ENCODE results near the gene RUBCNL. TPM values are rescaled to one million over a fixed set of nuclear protein-coding genes. Genes with fewer than 3 reads are reported as not detected.

The RUBCNL gene
- total RNA-seq, 1 donor from 2014 or later: 0.80 TPM

GRCh38 chr13:46340631-46341111 lies 46.4 kb downstream of the RUBCNL start:
- Histone ChIP-seq H3K9me3 (ENCODE audit: low read depth) (no peaks in the 10 kb centered on the region), H3K36me3 (no peaks in the 10 kb centered on the region), H3K4me1 (no peaks in the 10 kb centered on the region), H3K4me3 (no peak overlapping the region), H3K9ac (no peak overlapping the region), H2AFZ (replicated peaks) (no peak overlapping the region), H3K4me2 (no peak overlapping the region), H3K27ac (no peak overlapping the region), H4K20me1 (ENCODE audit: low read depth) (no peaks in the 10 kb centered on the region), H3K27me3 (no peaks in the 10 kb centered on the region), H3F3A (ENCODE audit: low read depth) (no peaks in the 10 kb centered on the region), H3K79me2 (ENCODE audit: low read depth) (no peaks in the 10 kb centered on the region)
- no peak overlapping the region for H3K4me3 Mint-ChIP-seq
- H3K27ac Mint-ChIP-seq: no peak overlapping the region
- peaks cover 2% of the 10 kb centered on the region for H3K27me3 Mint-ChIP-seq (ENCODE audit: insufficient read depth, low read depth)
- peaks cover 3% of the 10 kb centered on the region for H3K4me1 Mint-ChIP-seq
- no peaks in the 10 kb centered on the region for H3K36me3 Mint-ChIP-seq
- H3K9me3 Mint-ChIP-seq: peaks cover 6% of the 10 kb centered on the region
- DNase-seq (ENCODE audit: low spot score): no peak
- no peak for TF ChIP-seq CTCF (IDR thresholded peaks at IDR 0.05)
- TF ChIP-seq EZH2 (IDR thresholded peaks at IDR 0.05): no peak
- TF ChIP-seq EZH2phosphoT487 (IDR thresholded peaks at IDR 0.05): no peak

- H3K9me3 ChIP-seq (ENCODE audit: low read depth): no peaks in the 10 kb centered on the region
- H3K36me3 ChIP-seq: no peaks in the 10 kb centered on the region
- TF ChIP-seq EZH2 (IDR thresholded peaks at IDR 0.05): no peak
- TF ChIP-seq CTCF (IDR thresholded peaks at IDR 0.05): no peak
- H3F3A ChIP-seq (ENCODE audit: low read depth): no peaks in the 10 kb centered on the region
- peaks cover 3% of the 10 kb centered on the region for H3K4me1 Mint-ChIP-seq
- no peak for DNase-seq (ENCODE audit: low spot score)
- H3K4me3 ChIP-seq: no peak overlapping the region
- H3K9me3 Mint-ChIP-seq: peaks cover 6% of the 10 kb centered on the region
- H3K9ac ChIP-seq: no peak overlapping the region
- no peak overlapping the region for H3K4me3 Mint-ChIP-seq
- no peaks in the 10 kb centered on the region for H3K4me1 ChIP-seq
- no peak overlapping the region for H3K4me2 ChIP-seq
- no peaks in the 10 kb centered on the region for H3K27me3 ChIP-seq
- H3K27ac ChIP-seq: no peak overlapping the region
- no peaks in the 10 kb centered on the region for H4K20me1 ChIP-seq (ENCODE audit: low read depth)
- peaks cover 2% of the 10 kb centered on the region for H3K27me3 Mint-ChIP-seq (ENCODE audit: insufficient read depth, low read depth)
- H2AFZ ChIP-seq (replicated peaks): no peak overlapping the region
- H3K27ac Mint-ChIP-seq: no peak overlapping the region
- H3K79me2 ChIP-seq (ENCODE audit: low read depth): no peaks in the 10 kb centered on the region
- H3K36me3 Mint-ChIP-seq: no peaks in the 10 kb centered on the region
Measured at GRCh38 chr13:46340011-46340410, 47.0 kb downstream of the RUBCNL start.

GRCh38 chr13:46339035-46339666 lies 47.9 kb downstream of the RUBCNL start:
- Mint-ChIP-seq H3K36me3 (no peaks in the 10 kb centered on the region), H3K27ac (no peak overlapping the region), H3K27me3 (ENCODE audit: insufficient read depth, low read depth) (peaks cover under 1% of the 10 kb centered on the region), H3K9me3 (peaks cover 6% of the 10 kb centered on the region), H3K4me1 (peaks cover 3% of the 10 kb centered on the region), H3K4me3 (no peak overlapping the region)
- Histone ChIP-seq H3K36me3 (no peaks in the 10 kb centered on the region), H3K9me3 (ENCODE audit: low read depth) (no peaks in the 10 kb centered on the region), H3K4me1 (no peaks in the 10 kb centered on the region), H2AFZ (replicated peaks) (no peak overlapping the region), H3K4me3 (no peak overlapping the region), H3K79me2 (ENCODE audit: low read depth) (no peaks in the 10 kb centered on the region), H3K4me2 (no peak overlapping the region), H3K9ac (no peak overlapping the region), H3F3A (ENCODE audit: low read depth) (no peaks in the 10 kb centered on the region), H3K27ac (no peak overlapping the region), H3K27me3 (no peaks in the 10 kb centered on the region), H4K20me1 (ENCODE audit: low read depth) (no peaks in the 10 kb centered on the region)
- TF ChIP-seq EZH2 (IDR thresholded peaks at IDR 0.05) (no peak), CTCF (IDR thresholded peaks at IDR 0.05) (no peak), EZH2phosphoT487 (IDR thresholded peaks at IDR 0.05) (no peak)
- DNase-seq (ENCODE audit: low spot score): no peak
